Gastrocnemius medialis (tissue), 4 donors: ENCODE measurements around the gene CDKN2AIPNL.

Experiments
- CTCF ChIP-seq, 5 experiments: fragments of 450-650 bp in 3 of 5; fragments of 200-600 bp in 2 of 5; sonication (generic) in 2 of 5; IDR thresholded peaks in 4 of 5; conservative IDR thresholded peaks in 1 of 5; 1 replicate in 4 of 5; 2 replicates in 1 of 5; pipeline ENCODE4 v1.5.1; 2016 to 2019; ENCODE audit warnings: antibody characterized with exemption in 5 of 5, mild to moderate bottlenecking in 3 of 5, moderate library complexity in 3 of 5
- POLR2A ChIP-seq, 2 donors: fragments of 450-650 bp; IDR thresholded peaks; one replicate each; pipeline ENCODE4 v1.6.1; 2017; ENCODE audit warnings: antibody characterized with exemption in 2 of 2, mild to moderate bottlenecking in 2 of 2, moderate library complexity in 2 of 2

- TF ChIP-seq CTCF (IDR thresholded peaks at IDR 0.05 in 4 of 5, conservative IDR thresholded peaks at IDR 0.05 in 1 of 5) (no peak), POLR2A (IDR thresholded peaks at IDR 0.05) (no peak)
Measured at GRCh38 chr5:134403951-134404350, 7.7 kb downstream of the CDKN2AIPNL start.
